Activated gamma-delta T cell treated with anti-CD3 and anti-CD28 coated beads, Interleukin-2, amount 50 U/mL, for 16 hours (primary cell): ENCODE results near the gene DMD.

Experiments used
- DNase-seq: peaks from one replicate; pipeline ENCODE4 v3.0.0-alpha.2; 2020; ENCODE audit warnings: low read depth

The DMD gene

GRCh38 chrX:31337332-31337731 is 1874.0 kb downstream of the DMD start:
- no peak for DNase-seq

DNA sequence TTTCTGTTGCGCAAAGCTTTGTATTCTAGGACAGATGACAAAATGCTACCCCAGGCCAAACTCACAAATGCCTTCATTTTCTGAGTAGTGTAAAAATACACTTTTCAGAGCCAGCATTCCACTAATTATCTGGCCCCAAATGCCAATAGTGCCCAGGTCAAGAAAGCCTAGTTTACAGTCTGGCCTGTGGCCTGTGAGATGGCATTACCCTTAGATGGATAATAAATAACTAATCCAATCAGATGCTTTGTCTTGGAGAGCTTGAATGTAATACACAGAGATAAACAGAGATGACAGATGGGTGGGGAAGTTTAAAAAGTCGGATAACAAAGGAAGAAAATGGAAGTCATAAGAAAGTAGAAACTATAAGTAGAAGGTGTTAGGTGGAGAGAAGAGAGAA is 1874.9 kb downstream of the DMD start:
- no peak for DNase-seq

- no peak for DNase-seq
Observed at GRCh38 chrX:31334997-31335396, 1876.4 kb downstream of the DMD start.

DNA sequence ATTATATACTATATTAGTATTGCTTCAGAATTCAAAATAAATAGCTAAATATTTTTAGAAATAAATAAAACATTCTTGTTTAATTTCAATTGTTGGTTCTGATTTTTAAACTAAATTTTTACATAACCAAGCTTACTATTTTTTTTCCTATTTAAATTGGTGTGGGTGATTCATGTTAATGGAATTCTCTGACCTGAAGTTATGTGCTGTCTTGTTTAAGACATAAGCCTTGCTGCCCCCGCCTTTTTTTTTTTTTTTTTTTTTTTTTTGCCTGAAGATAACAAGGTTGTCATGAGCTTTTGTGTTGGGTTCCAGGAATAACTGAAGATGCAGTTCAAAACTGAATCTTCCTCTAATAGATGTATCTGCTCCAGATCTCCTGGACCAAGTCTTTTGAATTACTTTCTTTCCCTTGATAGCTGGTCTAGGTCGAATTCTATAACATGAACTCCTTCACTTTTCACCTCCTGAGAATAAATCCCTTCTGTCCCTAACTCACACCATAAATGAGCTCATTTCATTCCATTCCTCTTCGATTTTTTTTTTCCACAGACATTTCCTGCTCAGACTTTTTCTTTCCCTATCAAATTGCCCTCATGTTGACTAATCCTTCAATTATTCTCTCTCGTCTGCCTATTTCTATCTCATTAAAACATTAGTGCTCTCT is 1878.1 kb downstream of the DMD start:
- DNase-seq, result no peak

DNA sequence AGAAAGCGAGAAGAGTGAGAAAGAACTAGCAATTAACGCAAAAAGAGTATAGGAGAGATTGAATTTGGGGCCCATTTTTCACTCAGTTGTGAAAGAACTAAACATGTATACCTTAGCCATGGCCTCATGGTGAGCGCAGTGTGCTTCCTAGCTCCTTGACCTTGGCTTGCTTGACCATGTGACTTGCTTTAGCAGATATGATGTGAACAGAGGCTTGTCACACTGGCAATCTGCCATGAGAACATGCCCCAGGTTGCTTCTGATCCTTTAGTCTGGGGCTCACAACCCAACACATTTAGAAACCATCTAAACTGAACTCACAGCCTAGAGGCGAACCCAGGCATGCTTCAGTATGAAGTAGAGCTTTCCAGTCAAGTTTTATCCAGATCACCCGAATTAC is 1879.4 kb downstream of the DMD start:
- DNase-seq, result no peak

DNA sequence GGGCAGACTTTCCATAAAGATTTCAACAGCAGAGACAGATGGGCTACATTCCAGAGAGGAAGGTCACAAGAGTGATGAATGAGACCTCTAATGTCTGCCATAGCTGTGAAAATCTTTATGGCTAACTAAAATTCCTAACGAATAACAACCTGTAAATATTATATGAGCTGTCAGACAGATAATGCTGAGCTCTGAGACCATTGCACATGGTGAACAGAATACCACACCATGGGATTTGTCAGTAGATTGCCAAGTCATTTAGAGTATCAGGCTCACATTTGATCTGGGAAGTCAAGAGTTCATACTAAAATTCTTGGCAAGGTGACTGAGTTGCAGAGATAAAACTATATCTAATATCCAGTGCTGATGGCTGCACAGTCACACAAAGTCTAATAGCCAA is 1880.3 kb downstream of the DMD start:
- DNase-seq, result no peak

DNA sequence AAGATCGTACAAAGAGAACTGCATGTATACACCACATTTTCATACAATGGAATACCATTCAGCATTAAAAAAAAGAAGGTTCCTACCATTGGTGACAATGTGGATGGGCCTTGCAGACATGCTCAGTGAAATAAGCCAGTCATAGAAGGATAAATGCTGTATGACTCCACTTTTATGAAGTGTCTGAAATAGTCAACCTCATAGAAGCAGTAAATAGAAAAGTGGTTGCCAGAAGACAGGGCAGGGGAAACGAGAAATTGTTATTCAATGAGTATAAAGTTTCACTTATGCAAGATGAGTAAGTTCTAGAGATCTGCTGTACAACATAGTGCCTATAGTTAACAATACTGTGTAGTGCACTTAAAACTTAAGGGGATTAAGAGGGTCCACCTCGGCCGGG is 1882.1 kb downstream of the DMD start:
- no peak for DNase-seq

- no peak for DNase-seq
Observed at GRCh38 chrX:31323658-31324057, 1887.7 kb downstream of the DMD start.

- DNase-seq, result no peak
Observed at GRCh38 chrX:31320740-31321139, 1890.6 kb downstream of the DMD start.

DNA sequence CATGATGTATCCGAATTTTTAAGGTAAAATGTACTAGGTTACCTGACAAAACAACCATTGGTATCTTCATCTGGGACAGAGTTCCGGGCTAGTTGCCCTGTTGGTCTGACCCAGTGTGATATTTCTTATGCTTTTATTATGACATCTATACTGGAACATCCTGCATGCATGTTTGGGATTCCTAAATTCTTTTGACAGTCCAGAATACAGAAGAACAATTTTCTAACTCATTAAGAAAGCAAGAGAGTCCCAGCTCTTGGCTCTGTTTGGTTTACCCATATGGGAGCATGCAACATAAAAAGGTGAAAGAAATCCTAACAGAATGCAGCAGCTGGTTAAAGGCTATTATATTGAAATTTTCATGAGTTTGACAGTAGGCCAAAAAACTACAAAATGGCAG is 1891.8 kb downstream of the DMD start:
- no peak for DNase-seq

GRCh38 chrX:31318866-31319265 is 1892.5 kb downstream of the DMD start:
- no peak for DNase-seq

DNA sequence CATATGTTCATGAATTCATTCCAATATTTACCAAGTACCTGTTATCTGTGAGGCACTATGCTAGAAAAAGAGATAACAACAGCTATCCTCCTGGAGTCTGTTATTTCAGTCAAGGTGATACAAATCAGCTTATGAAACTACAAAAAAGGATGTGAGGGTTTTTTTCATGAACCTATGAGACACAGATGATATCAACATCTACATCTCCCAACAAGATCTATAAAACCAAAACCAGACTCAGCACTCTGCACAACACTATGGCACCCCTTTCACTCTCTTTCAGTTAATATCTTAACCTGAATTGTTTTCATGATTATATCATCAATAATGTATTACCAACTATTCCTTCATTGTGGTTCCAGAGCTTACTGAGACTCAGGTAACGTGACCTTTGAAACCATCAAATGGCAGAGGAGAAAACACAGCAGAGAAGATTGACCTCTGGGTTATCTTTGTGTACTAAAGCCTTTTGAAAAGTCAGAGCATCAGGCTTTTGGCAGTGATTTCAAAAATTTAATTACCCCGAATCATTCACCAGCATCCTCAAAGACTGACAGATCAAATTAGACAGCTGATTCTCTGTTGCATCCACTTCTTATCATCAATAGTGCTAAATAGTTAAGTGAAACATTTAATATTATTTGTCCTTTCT is 1894.9 kb downstream of the DMD start:
- no peak for DNase-seq

DNA sequence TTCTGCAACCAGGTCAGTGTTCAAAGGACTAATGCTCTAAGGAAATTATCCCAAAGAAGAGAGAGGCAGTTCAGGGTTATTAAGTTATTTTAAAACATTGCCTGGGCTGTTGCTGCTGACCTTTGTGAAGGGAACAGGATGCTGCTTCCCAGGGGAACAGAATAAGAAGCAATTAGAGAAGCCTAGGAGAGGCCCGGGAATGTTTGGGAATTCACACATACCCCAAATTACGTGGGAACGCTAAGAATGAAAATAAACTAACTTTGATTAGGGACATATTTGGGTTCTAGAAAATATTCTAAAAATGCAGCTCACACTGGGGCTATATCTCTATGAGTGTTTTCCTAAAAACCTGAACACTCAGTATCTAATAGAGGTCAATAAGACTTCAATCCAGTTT is 1896.4 kb downstream of the DMD start:
- DNase-seq, result no peak

DNA sequence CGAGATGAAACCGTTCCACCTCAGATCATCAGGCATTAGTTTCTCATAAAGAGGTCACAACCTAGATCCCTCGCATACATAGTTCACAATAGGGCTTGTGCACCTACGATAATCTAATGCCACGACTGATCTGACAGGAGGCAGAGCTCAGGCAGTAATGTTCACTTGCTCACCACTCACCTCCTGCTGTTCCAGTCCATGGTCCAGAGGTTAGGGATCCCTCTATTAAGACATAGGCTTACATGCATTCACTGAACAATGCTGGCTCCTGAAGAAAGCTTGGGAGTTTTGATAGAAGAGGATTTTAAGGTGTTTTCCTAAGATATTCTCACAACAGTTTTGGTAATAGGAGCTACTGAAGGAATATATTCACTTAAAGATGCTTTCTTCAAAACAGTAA is 1903.4 kb downstream of the DMD start:
- DNase-seq, result no peak

DNA sequence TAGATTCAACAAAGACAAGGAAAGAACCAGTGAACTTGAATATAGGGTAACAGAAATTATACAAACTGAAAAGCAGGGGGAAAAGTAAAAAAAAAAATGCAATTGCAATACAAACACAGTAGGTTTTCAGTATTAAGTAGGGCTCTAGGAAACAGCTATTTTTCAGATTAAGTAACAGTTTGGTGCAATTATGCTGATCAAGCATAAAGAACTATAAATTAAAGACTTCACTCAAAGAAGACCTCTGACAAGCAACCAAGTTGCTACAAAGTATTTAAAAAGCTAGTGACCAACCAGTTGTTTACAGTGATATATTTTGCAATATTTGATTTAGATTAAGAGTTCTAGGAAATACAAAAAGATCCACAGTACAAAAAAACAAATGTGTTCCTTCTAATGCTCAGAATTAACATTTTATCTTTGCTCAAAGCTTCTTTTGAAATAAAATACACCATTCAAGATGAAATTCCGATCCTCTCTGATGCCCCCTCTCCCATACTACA is 1908.7 kb downstream of the DMD start:
- no peak for DNase-seq

DNA sequence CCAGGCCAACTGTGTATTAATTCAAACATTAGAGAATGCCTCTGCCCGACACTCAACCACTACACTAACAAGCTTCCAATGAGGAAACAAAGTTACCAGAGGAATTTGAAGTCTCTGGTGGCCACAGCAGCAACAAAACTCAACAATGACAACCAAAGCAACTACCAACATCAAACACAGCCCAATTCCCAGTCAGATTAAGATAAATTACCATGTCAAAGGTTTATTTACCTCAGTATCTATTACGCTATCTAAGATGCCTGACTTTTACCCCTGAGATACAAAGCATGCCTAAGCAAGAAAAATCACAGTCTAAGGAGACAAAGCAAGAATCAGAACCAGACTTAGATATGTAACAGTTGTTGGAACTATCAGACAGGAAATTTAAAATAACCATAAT is 1909.4 kb downstream of the DMD start:
- DNase-seq, result no peak

GRCh38 chrX:31301203-31301602 is 1910.1 kb downstream of the DMD start:
- DNase-seq, result no peak

DNA sequence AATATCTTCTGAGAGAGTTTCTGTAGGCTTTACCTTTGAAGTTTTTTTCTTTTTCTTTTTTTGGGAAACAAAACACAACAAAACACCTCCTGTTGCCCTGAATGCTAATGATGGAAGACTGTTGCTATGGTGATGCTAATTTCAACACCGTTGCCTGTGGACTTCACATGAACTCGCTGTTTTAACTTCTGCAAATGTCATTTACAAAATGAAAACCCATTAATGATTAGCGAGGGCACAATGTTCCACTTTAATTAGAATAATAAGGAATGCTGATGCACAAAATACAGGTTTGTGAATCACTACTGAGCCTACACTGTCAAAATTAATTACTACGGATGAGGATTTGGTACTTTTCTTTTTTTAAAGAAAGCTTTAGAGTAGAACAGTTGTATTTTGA is 1912.4 kb downstream of the DMD start:
- DNase-seq, result no peak

- no peak for DNase-seq
Observed at GRCh38 chrX:31297881-31298280, 1913.5 kb downstream of the DMD start.

- DNase-seq, result no peak
Observed at GRCh38 chrX:31294475-31294874, 1916.9 kb downstream of the DMD start.

DNA sequence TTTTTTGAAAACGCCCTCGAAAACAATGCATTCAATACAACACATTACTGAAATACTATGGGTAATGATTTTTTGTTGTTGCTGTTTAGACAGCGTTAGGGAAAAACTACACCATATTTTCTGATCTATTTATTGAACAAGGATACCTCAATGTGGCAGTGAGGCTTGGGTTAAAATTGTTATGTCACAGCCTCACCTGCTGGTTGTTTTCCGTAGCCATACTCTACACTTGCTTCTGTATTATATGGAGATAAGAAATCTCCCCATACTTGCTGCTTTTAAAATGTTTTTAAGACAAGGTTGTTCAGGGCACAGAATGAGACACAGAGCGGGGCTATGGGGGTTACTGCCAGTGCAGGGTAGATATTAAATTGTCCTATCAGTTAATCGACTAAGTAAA is 1917.9 kb downstream of the DMD start:
- DNase-seq, result no peak

DNA sequence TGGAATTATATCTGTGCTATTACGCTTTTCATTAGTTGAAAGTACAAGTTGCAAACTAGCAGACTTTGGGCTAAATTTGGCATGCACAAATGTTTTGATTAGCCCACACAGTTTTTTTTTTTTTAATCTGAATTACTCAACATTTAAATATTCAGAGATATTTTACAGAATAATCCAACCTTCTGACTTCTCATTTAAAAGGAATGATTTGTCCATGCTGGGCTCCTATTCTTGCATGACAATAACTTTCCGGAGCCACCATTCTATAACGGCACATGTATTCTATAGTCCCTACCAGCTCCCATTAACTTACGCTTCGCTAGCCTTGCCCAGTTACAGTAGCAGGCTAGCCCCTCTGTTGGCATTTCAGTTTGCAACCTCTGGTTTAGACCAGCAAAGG is 1920.2 kb downstream of the DMD start:
- DNase-seq, result no peak

DNA sequence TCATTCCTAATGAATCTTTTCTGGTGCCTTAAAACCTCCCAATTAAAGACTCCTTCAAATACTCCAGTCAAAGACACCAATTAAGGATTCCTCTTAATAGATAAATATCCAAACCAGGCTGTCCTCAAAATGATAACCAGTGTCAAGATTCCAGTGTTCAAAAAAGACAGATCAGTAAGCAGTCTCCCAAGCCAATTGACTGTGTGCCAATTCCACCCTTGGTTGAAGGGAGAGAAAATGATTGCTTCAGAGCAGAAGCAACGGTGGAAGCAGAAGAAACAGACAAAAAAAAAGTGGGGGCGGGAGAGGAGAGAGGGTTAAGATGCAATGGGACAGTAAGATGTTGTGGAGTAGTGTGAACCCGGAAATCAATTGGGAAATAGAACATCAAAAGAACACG is 1923.5 kb downstream of the DMD start:
- no peak for DNase-seq

DNA sequence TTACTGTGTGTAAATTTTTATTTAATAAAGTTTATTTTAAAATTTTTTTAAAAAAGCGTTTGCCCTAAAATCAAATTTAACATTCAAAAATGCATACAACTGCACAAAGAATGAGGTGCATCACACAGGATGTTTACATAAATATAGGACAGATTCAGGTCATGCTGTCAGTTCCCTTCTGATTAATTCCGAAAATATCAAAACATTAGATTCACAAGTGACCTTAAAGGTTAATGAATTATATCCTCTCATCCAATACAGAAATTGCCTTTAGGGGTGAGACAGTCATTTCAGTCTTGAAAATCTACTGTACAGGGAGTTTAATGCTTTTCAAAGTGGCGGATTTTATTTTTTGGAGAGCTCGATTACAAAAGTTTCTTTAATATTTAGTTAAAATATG is 1930.8 kb downstream of the DMD start:
- DNase-seq, result no peak
